Naive thymus-derived CD4-positive, alpha-beta T cell (primary cell): ENCODE measurements around the gene YWHAE. TPM values are rescaled to one million over a fixed set of nuclear protein-coding genes. Genes with fewer than 3 reads are reported as not detected.
A peak's percentile ranks its signal among the peaks of the same experiment; 100 is the strongest.

Source experiments
- ATAC-seq: fragments of 150-1000 bp; cut with Tn5 transposase; 2 replicates; pipeline ENCODE4 v1.10.0; 2021; ENCODE audit warnings: mild to moderate bottlenecking, moderate library complexity
- CTCF ChIA-PET: fragments of 350-600 bp; sonication (Branson Sonifier 250); formaldehyde crosslinking; loops from one replicate; lab custom pipeline; 2021; ENCODE audit warnings: antibody characterized with exemption; lab: Charles Lee
- POLR2A ChIA-PET: fragments of 350-600 bp; sonication (Branson Sonifier 250); formaldehyde crosslinking; loops from one replicate; lab custom pipeline; 2021; ENCODE audit warnings: antibody characterized with exemption, inconsistent platforms; lab: Charles Lee
- DNase-seq, 9 donors: peaks; one replicate each; pipeline versions ENCODE4 v3.0.0 to v3.0.0-alpha.2; 2020 to 2022; ENCODE audit warnings: mixed read lengths in 1 of 9
- H3K27ac ChIP-seq: one replicate; pipeline ENCODE4 v1.7.0; 2013; ENCODE audit warnings: mild to moderate bottlenecking, low read depth, low read length, moderate library complexity
- H3K27me3 ChIP-seq, 2 donors: one replicate each; pipeline ENCODE4 v1.7.0; 2013; ENCODE audit warnings: low read length in 2 of 2, mild to moderate bottlenecking in 2 of 2, moderate library complexity in 2 of 2; ENCODE audit not compliant: control insufficient read depth in 2 of 2, insufficient read depth in 2 of 2
- H3K36me3 ChIP-seq, 3 experiments: 1 replicate in 2 of 3; 2 replicates in 1 of 3; pipeline ENCODE4 v1.7.0; 2013; ENCODE audit warnings: low read length in 3 of 3, mild to moderate bottlenecking in 3 of 3, moderate library complexity in 1 of 3; ENCODE audit not compliant: insufficient read depth in 3 of 3, control insufficient read depth in 2 of 3
- H3K4me1 ChIP-seq, 2 donors: one replicate each; pipeline ENCODE4 v1.7.0; 2013; ENCODE audit warnings: low read length in 2 of 2, mild to moderate bottlenecking in 2 of 2, moderate library complexity in 1 of 2; ENCODE audit not compliant: control insufficient read depth in 2 of 2, insufficient read depth in 2 of 2
- H3K4me3 ChIP-seq: 2 replicates; pipeline ENCODE4 v1.7.0; 2013; ENCODE audit warnings: mild to moderate bottlenecking, low read length
- H3K9me3 ChIP-seq, 3 experiments: 1 replicate in 2 of 3; 2 replicates in 1 of 3; pipeline ENCODE4 v1.7.0; 2013; ENCODE audit warnings: low read length in 3 of 3; ENCODE audit not compliant: control insufficient read depth in 2 of 3
- H3K27ac Mint-ChIP-seq, 9 donors: one replicate each; pipeline ENCODE4 v1.8.0; 2020 to 2022; ENCODE audit warnings: mixed read lengths in 9 of 9, mild to moderate bottlenecking in 8 of 9, moderate library complexity in 5 of 9, inconsistent platforms in 2 of 9
- H3K27me3 Mint-ChIP-seq, 5 donors: one replicate each; pipeline ENCODE4 v1.8.0; 2021 to 2022; ENCODE audit warnings: mixed read lengths in 5 of 5, mild to moderate bottlenecking in 1 of 5
- H3K36me3 Mint-ChIP-seq, 5 donors: one replicate each; pipeline ENCODE4 v1.8.0; 2020 to 2022; ENCODE audit warnings: mixed read lengths in 5 of 5, mild to moderate bottlenecking in 3 of 5, inconsistent platforms in 1 of 5
- H3K4me1 Mint-ChIP-seq, 7 donors: one replicate each; pipeline ENCODE4 v1.8.0; 2020 to 2022; ENCODE audit warnings: mixed read lengths in 7 of 7, mild to moderate bottlenecking in 3 of 7, inconsistent platforms in 1 of 7
- H3K4me3 Mint-ChIP-seq, 10 donors: one replicate each; pipeline ENCODE4 v1.8.0; 2020 to 2022; ENCODE audit warnings: mild to moderate bottlenecking in 10 of 10, mixed read lengths in 10 of 10, moderate library complexity in 6 of 10, inconsistent platforms in 2 of 10
- H3K9me3 Mint-ChIP-seq, 11 donors: one replicate each; pipeline ENCODE4 v1.8.0; 2020 to 2022; ENCODE audit warnings: mixed read lengths in 11 of 11, mild to moderate bottlenecking in 4 of 11, inconsistent platforms in 1 of 11, moderate library complexity in 1 of 11
- intact Hi-C, 2 donors: fragments of 100-400 bp; cut with micrococcal nuclease; formaldehyde crosslinking; loops; one replicate each; pipeline ENCODE4 v1.15.1; 2023
- polyA plus RNA-seq, 2 donors: library from polyadenylated mRNA; unstranded; fragments of 300-500 nt; fragmentation: Illumina TruSeq; gene quantifications; one replicate each; pipeline ENCODE4 v1.2.3, GENCODE V29; 2021
- total RNA-seq, 6 experiments: library from RNA in 5 of 6; stranded (reverse) in 5 of 6; gene quantifications; 1 replicate in 5 of 6; 2 replicates in 1 of 6; pipeline ENCODE4 v1.2.3 and lab custom pipeline; 2021 to 2026

The YWHAE gene
- total and polyA plus RNA-seq, 7 experiments from 2014 or later = 30.6 to 317 (median 127) TPM

DNA sequence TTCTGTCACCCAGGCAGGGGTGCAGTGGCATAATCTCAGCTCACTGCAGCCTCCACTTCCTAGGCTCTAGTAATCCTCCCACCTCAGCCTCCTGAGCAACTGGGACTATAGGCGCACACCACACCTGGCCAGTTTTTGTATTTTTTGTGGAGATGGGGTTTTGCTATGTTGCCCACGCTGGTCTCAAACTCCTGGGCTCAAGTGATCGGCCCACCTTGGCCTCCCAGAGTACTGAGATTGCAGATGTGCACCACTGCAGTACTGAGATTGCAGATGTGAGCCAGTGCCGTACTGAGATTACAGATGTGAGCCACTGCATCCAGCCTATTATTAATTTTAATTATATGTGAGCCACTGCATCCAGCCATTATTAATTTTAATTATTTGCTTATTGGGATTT, 42.2 kb upstream of the YWHAE start:
- peaks cover 3 to 4% of the 10 kb centered on the region in 2 donors for H3K4me1 ChIP-seq
- ATAC-seq (no peak), DNase-seq (no peak)
- H3K9me3 ChIP-seq = no peaks in the 10 kb centered on the region
- ChIA-PET CTCF (no interaction called here), POLR2A (no interaction called here)
- Mint-ChIP-seq H3K9me3 (no peaks in the 10 kb centered on the region), H3K27me3 (no peaks in the 10 kb centered on the region), H3K27ac (no peak overlapping the region), H3K36me3 (peaks cover 0 to 7% (median 0%) of the 10 kb centered on the region in 5 donors), H3K4me1 (peaks cover 19 to 37% (median 29%) of the 10 kb centered on the region in 7 donors), H3K4me3 (no peak overlapping the region)
- H3K27me3 ChIP-seq = no peaks in the 10 kb centered on the region
- peaks cover 0 to 10% (median 0%) of the 10 kb centered on the region in 3 experiments for H3K36me3 ChIP-seq
- no peak overlapping the region for H3K4me3 ChIP-seq
- no peak overlapping the region for H3K27ac ChIP-seq
- intact Hi-C loops = no loop called here

DNA sequence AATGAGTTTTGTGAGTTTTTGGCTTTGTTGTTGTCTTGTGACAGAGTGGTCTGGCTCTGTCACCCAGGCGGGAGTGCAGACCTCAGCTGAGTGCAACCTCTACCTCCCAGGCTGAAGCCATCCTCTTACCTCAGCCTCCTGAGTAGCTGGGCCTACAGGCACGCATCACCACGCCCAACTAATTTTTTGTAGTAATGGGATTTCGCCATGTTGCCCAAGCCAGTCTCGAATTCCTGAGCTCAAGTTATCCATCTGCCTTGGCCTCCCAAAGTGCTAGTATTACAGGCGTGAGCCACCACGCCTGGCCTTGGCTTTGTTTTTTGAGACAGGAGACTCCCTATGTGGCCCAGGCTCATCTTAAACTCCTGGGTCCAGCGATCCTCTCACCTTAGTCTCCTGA, 40.9 kb upstream of the YWHAE start:
- H3K9me3 ChIP-seq = no peaks in the 10 kb centered on the region
- intact Hi-C loops = no loop called here
- no peak overlapping the region for H3K4me3 ChIP-seq
- Mint-ChIP-seq H3K9me3 (no peaks in the 10 kb centered on the region), H3K27me3 (no peaks in the 10 kb centered on the region), H3K36me3 (peaks cover 0 to 13% (median 0%) of the 10 kb centered on the region in 5 donors), H3K4me3 (no peak overlapping the region), H3K4me1 (peaks cover 13 to 38% (median 29%) of the 10 kb centered on the region in 7 donors), H3K27ac (no peak overlapping the region)
- ChIA-PET CTCF (interaction anchor here (0.6 kb wide), 1 partner anchor 29 kb away, joined by 3 read pairs; no protein-coding TSS in a partner anchor), POLR2A (no interaction called here)
- no peaks in the 10 kb centered on the region for H3K4me1 ChIP-seq
- no peak overlapping the region for H3K27ac ChIP-seq
- DNase-seq = no peak
- peaks cover 0 to 19% (median 5%) of the 10 kb centered on the region in 3 experiments for H3K36me3 ChIP-seq
- no peaks in the 10 kb centered on the region for H3K27me3 ChIP-seq
- ATAC-seq = no peak

- Histone ChIP-seq H3K36me3 (peaks cover 0 to 17% (median 9%) of the 10 kb centered on the region in 3 experiments), H3K4me1 (no peaks in the 10 kb centered on the region), H3K27ac (no peak overlapping the region), H3K27me3 (no peaks in the 10 kb centered on the region), H3K9me3 (no peaks in the 10 kb centered on the region), H3K4me3 (no peak overlapping the region)
- H3K27me3 Mint-ChIP-seq = no peaks in the 10 kb centered on the region
- POLR2A ChIA-PET = no interaction called here
- peaks cover 10 to 35% (median 28%) of the 10 kb centered on the region in 7 donors for H3K4me1 Mint-ChIP-seq
- ATAC-seq (no peak), DNase-seq (no peak)
- no peak overlapping the region for H3K4me3 Mint-ChIP-seq
- H3K36me3 Mint-ChIP-seq = peaks cover 0 to 23% (median 4%) of the 10 kb centered on the region in 5 donors
- peak overlapping the region in 3 of 9 donors; percentile 8 to 77 (median 28) for H3K27ac Mint-ChIP-seq
- CTCF ChIA-PET = no interaction called here
- H3K9me3 Mint-ChIP-seq = no peaks in the 10 kb centered on the region
- intact Hi-C loops = no loop called here
Measured at GRCh38 chr17:1438593-1439083, 38.6 kb upstream of the YWHAE start.

- Mint-ChIP-seq H3K9me3 (no peaks in the 10 kb centered on the region), H3K4me3 (no peak overlapping the region), H3K27ac (peak overlapping the region in 4 of 9 donors; percentile 7 to 65 (median 41)), H3K27me3 (no peaks in the 10 kb centered on the region), H3K36me3 (peaks cover 0 to 37% (median 8%) of the 10 kb centered on the region in 5 donors), H3K4me1 (peaks cover 18 to 52% (median 43%) of the 10 kb centered on the region in 7 donors)
- H3K36me3 ChIP-seq = peaks cover 5 to 26% (median 9%) of the 10 kb centered on the region in 3 experiments
- H3K27ac ChIP-seq = no peak overlapping the region
- no peaks in the 10 kb centered on the region for H3K9me3 ChIP-seq
- ChIA-PET CTCF (no interaction called here), POLR2A (interaction anchor here (0.7 to 1.3 kb wide), 2 partner anchors 10 to 61 kb away, joined by 3 to 5 read pairs; no protein-coding TSS in a partner anchor)
- H3K4me3 ChIP-seq = no peak overlapping the region
- ATAC-seq = no peak
- H3K4me1 ChIP-seq = no peaks in the 10 kb centered on the region
- DNase-seq = no peak
- intact Hi-C loops = no loop called here
- no peaks in the 10 kb centered on the region for H3K27me3 ChIP-seq
Measured at GRCh38 chr17:1435326-1435725, 35.3 kb upstream of the YWHAE start.

DNA sequence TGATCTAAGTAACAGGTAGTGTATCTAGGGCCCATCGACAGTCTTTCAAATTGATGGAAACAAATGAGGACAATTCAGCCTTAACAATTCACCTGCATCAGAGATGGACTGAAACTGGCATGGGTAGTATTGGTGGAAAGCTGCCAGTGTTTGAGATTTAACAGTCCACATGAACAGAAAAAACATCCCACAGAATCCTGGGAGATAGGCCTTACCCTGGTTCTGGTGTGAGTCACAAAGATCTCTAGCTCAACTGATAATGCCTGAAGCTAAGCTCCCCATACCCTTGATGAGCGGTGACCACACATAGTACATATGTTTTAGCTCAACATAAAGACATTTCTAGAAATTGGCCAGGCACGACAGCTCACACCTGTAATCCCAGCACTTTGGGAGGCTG, 34.1 kb upstream of the YWHAE start:
- H3K4me3 ChIP-seq = no peak overlapping the region
- ChIA-PET CTCF (no interaction called here), POLR2A (interaction anchor here (0.6 kb wide), 1 partner anchor 69 kb away, joined by 3 read pairs; no protein-coding TSS in a partner anchor)
- H3K27ac ChIP-seq = no peak overlapping the region
- Mint-ChIP-seq H3K27ac (no peak overlapping the region), H3K9me3 (no peaks in the 10 kb centered on the region), H3K4me1 (peaks cover 17 to 49% (median 41%) of the 10 kb centered on the region in 7 donors), H3K4me3 (no peak overlapping the region), H3K27me3 (no peaks in the 10 kb centered on the region), H3K36me3 (peaks cover 0 to 42% (median 8%) of the 10 kb centered on the region in 5 donors)
- no peaks in the 10 kb centered on the region for H3K4me1 ChIP-seq
- DNase-seq (no peak), ATAC-seq (no peak)
- H3K27me3 ChIP-seq = no peaks in the 10 kb centered on the region
- peaks cover 5 to 30% (median 9%) of the 10 kb centered on the region in 3 experiments for H3K36me3 ChIP-seq
- intact Hi-C loops = no loop called here
- no peaks in the 10 kb centered on the region for H3K9me3 ChIP-seq

DNA sequence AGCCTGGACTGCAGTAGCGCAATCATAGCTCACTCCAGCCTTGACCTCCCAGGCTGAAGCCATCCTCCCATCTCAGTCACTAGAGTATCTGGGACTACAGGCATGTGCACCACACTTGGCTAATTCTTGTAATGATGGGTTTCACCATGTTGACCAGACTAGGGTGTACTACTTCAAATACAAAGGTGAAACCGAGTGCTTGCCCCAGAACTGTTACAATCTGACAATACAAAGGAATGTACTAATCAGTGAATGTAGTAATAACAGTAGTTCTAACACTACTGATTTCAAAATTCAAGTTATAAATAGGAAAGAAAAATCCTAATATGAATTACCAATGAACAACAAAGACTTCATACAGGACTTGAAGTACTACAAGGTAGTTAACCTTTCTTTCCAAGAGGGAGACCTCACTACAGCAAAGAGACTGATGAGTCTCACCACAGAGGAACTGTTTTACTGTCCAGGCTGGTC, 31.6 kb upstream of the YWHAE start:
- no peak overlapping the region for H3K27ac ChIP-seq
- H3K4me1 Mint-ChIP-seq = peaks cover 9 to 40% (median 24%) of the 10 kb centered on the region in 7 donors
- no peaks in the 10 kb centered on the region for H3K4me1 ChIP-seq
- DNase-seq = no peak
- no peaks in the 10 kb centered on the region for H3K9me3 Mint-ChIP-seq
- H3K27me3 Mint-ChIP-seq = no peaks in the 10 kb centered on the region
- H3K4me3 ChIP-seq = no peak overlapping the region
- ChIA-PET CTCF (interaction anchor here (0.7 kb wide), 1 partner anchor 187 kb away, joined by 5 read pairs; no protein-coding TSS in a partner anchor), POLR2A (no interaction called here)
- intact Hi-C loops = no loop called here
- peaks cover 0 to 41% (median 8%) of the 10 kb centered on the region in 5 donors for H3K36me3 Mint-ChIP-seq
- H3K36me3 ChIP-seq = peaks cover 5 to 26% (median 7%) of the 10 kb centered on the region in 3 experiments
- H3K4me3 Mint-ChIP-seq = peak overlapping the region in 1 of 10 donors; percentile 30
- no peaks in the 10 kb centered on the region for H3K27me3 ChIP-seq
- peak overlapping the region in 2 of 9 donors; percentile 32 to 49 for H3K27ac Mint-ChIP-seq
- ATAC-seq = no peak
- H3K9me3 ChIP-seq = no peaks in the 10 kb centered on the region
